Adrenal gland (tissue), 12 donors: ENCODE results near the gene GBA3. TPM values are rescaled to one million over a fixed set of nuclear protein-coding genes. Genes with fewer than 3 reads are reported as not detected.

Experiments used
- DNase-seq, 7 donors: peaks; one replicate each; pipeline ENCODE4 v3.0.0-alpha.2; 2019 to 2020
- H3K27ac ChIP-seq, 5 donors: fragments of 200-600 bp; sonication (generic) in 4 of 5; 1 replicate in 3 of 5; 2 replicates in 2 of 5; pipeline versions ENCODE4 v1.5.1 to v1.8.0; 2016 to 2020; ENCODE audit warnings: mild to moderate bottlenecking in 1 of 5
- H3K27me3 ChIP-seq: fragments of 200-600 bp; 2 replicates; pipeline ENCODE4 v1.8.0; 2021
- H3K36me3 ChIP-seq, 2 donors: fragments of 200-600 bp; replicated peaks in 1 of 2; 1 replicate in 1 of 2; 2 replicates in 1 of 2; pipeline versions ENCODE4 v1.5.1 to v1.8.0; 2018 to 2022
- H3K4me1 ChIP-seq, 2 donors: fragments of 200-600 bp; replicated peaks in 1 of 2; 1 replicate in 1 of 2; 2 replicates in 1 of 2; pipeline versions ENCODE4 v1.5.1 to v1.8.0; 2018 to 2021
- H3K4me3 ChIP-seq, 4 donors: fragments of 200-600 bp; sonication (generic) in 3 of 4; one replicate each; pipeline ENCODE4 v1.5.1; 2016 to 2018
- H3K9me3 ChIP-seq, 3 donors: fragments of 200-600 bp; sonication (generic) in 1 of 3; replicated peaks in 1 of 3; 1 replicate in 2 of 3; 2 replicates in 1 of 3; pipeline versions ENCODE4 v1.5.1 to v1.8.0; 2016 to 2021
- POLR2A ChIP-seq, 2 donors: fragments of 450-650 bp; IDR thresholded peaks; one replicate each; pipeline ENCODE4 v1.6.1; 2017; ENCODE audit warnings: antibody characterized with exemption in 2 of 2, mild to moderate bottlenecking in 2 of 2, moderate library complexity in 1 of 2
- WGBS, 4 donors: extraction: QIAGEN DNeasy Blood & Tissue Kit in 2 of 4; methylation state at CpG; one replicate each; pipeline versions ENCODE4 v1.1.5 to v1.1.7; 2013 to 2017; 5-methylcytosine and 5-hydroxymethylcytosine counted together
- intact Hi-C, 2 donors: fragments of 100-400 bp; cut with DNase I; formaldehyde crosslinking; loops; one replicate each; pipeline versions ENCODE4 v1.14.1 to v1.15.0; 2022 to 2023
- polyA plus RNA-seq, 3 donors: library from polyadenylated mRNA; stranded (reverse); fragments of 200-250 nt in 2 of 3; fragments of 350-450 nt in 1 of 3; fragmentation: Illumina TruSeq in 1 of 3; extraction: RNeasy Lipid Tissue Mini Kit (QIAGEN cat#74804) in 1 of 3; gene quantifications; one replicate each; pipeline ENCODE4 v1.2.3, GENCODE V29; 2013 to 2014
- total RNA-seq, 9 donors: library from RNA; depleted of rRNA in 4 of 9; stranded (reverse); fragments of >200 nt in 4 of 9; fragments of 120-200 nt in 1 of 9; fragmentation: NEBNext Ultra II Directional in 1 of 9; extraction: Animal tissue kit (Norgen Biotek cat#: 25700) in 1 of 9; gene quantifications; one replicate each; pipeline versions ENCODE4 v1.1.0 to v1.2.4, GENCODE V29; 2013 to 2023
- TF ChIP-seq, protein P1 (sequence below), 6 experiments: fragments of 450-650 bp in 4 of 6; fragments of 200-600 bp in 2 of 6; sonication (generic) in 1 of 6; IDR thresholded peaks; 1 replicate in 5 of 6; 2 replicates in 1 of 6; pipeline versions ENCODE4 v1.5.1 to v1.8.0; 2016 to 2021; ENCODE audit warnings: antibody characterized with exemption in 6 of 6, mild to moderate bottlenecking in 2 of 6, moderate library complexity in 1 of 6
- donor health status: healthy with polysubstance abuse.
- donor health status: Bipolar disorder and iron deficiency.
- donor health status: DM: yes; HTN: yes; CAD: no.
- donor health status: DM: no; HTN: no; CAD: no.
- donor health status: DM: no; HTN: no; CAD: no.
- donor health status: DM: yes; HTN: yes; CAD: no.

GBA3 gene
- total and polyA plus RNA-seq, 12 donors = 0.07 to 0.45 (median 0.15) TPM; not detected in 6

DNA sequence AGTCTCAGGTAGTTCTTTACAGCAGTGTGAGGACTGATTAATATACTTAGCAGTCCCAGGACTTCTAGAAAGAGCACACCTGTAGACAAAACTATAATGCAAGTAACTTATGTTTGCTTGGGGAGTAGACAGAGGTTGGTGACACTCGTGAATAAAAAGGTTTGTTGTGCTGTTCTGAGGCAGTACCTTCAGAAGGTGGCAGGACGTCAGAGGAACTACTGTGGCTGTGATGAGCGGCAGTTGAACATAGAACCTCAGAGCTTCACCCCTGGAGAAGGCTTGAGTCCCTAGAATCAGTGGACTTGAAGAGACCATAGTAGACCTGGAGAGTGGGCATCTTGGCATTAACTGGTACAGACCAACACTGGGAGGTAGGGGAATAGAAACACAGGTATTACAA, 3.3 kb upstream of the GBA3 start:
- intact Hi-C loops = loop anchor here in 1 of 2 donors (10.0 kb wide), 1 partner anchor 885 kb away; no protein-coding TSS in a partner anchor

GRCh38 chr4:22695029-22695428, 2.3 kb downstream of the GBA3 start:
- 87 to 100% (median 93%) methylated on average over 1 of the region's 1 CpG for WGBS, 4 donors
- DNase-seq = no peak
- H3K4me3 ChIP-seq = no peak overlapping the region
- H3K27me3 ChIP-seq = no peaks in the 10 kb centered on the region
- H3K27ac ChIP-seq = no peak overlapping the region
- H3K9me3 ChIP-seq = no peaks in the 10 kb centered on the region
- no peaks in the 10 kb centered on the region for H3K36me3 ChIP-seq
- intact Hi-C loops = no loop called here
- TF ChIP-seq, protein P1, sequence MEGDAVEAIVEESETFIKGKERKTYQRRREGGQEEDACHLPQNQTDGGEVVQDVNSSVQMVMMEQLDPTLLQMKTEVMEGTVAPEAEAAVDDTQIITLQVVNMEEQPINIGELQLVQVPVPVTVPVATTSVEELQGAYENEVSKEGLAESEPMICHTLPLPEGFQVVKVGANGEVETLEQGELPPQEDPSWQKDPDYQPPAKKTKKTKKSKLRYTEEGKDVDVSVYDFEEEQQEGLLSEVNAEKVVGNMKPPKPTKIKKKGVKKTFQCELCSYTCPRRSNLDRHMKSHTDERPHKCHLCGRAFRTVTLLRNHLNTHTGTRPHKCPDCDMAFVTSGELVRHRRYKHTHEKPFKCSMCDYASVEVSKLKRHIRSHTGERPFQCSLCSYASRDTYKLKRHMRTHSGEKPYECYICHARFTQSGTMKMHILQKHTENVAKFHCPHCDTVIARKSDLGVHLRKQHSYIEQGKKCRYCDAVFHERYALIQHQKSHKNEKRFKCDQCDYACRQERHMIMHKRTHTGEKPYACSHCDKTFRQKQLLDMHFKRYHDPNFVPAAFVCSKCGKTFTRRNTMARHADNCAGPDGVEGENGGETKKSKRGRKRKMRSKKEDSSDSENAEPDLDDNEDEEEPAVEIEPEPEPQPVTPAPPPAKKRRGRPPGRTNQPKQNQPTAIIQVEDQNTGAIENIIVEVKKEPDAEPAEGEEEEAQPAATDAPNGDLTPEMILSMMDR (IDR thresholded peaks at IDR 0.05) = no peak
- no peak for TF ChIP-seq POLR2A (IDR thresholded peaks at IDR 0.05)
- no peaks in the 10 kb centered on the region for H3K4me1 ChIP-seq

More for the DNA sequence above, 3.3 kb upstream of the GBA3 start:
- no peaks in the 10 kb centered on the region for H3K9me3 ChIP-seq
- no peaks in the 10 kb centered on the region for H3K4me1 ChIP-seq
- DNase-seq = no peak
- 76 to 83% (median 77%) methylated on average over 3 of the region's 3 CpGs for WGBS, 4 donors
- H3K27me3 ChIP-seq = no peaks in the 10 kb centered on the region
- TF ChIP-seq, protein P1 (IDR thresholded peaks at IDR 0.05) = no peak
- TF ChIP-seq POLR2A (IDR thresholded peaks at IDR 0.05) = no peak
- no peaks in the 10 kb centered on the region for H3K36me3 ChIP-seq
- no peak overlapping the region for H3K4me3 ChIP-seq
- H3K27ac ChIP-seq = no peak overlapping the region

DNA sequence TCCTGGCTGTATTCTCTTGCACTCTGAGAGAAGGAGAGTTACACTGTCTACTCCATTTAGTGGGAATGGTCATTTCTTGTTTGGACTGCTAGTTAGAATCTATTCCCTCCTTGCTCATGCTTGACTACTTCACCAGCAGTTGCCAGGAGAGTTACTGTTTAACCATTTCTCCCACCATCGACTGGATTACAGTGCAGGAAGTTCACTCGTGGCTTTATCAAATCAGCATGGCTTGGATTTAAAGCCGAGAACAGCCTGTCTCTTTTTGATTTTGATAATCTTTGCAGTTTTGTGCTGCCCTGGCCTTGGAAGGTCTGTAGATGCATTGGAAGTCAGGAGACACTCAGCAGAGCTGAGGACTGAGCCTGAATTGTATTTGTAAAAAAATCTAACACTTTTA, 3.2 kb downstream of the GBA3 start:
- H3K4me3 ChIP-seq = no peak overlapping the region
- WGBS, 4 donors = 35 to 42% (median 38%) methylated on average over 3 of the region's 3 CpGs
- H3K27me3 ChIP-seq = no peaks in the 10 kb centered on the region
- H3K4me1 ChIP-seq = no peaks in the 10 kb centered on the region
- TF ChIP-seq POLR2A (IDR thresholded peaks at IDR 0.05) = no peak
- TF ChIP-seq, protein P1 (IDR thresholded peaks at IDR 0.05) = no peak
- H3K36me3 ChIP-seq = no peaks in the 10 kb centered on the region
- intact Hi-C loops = no loop called here
- no peak overlapping the region for H3K27ac ChIP-seq
- no peak for DNase-seq
- H3K9me3 ChIP-seq = no peaks in the 10 kb centered on the region

- Histone ChIP-seq H3K9me3 (no peaks in the 10 kb centered on the region), H3K4me3 (no peak overlapping the region), H3K36me3 (no peaks in the 10 kb centered on the region), H3K27ac (no peak overlapping the region), H3K27me3 (no peaks in the 10 kb centered on the region), H3K4me1 (no peaks in the 10 kb centered on the region)
- WGBS, 4 donors = 68 to 77% (median 72%) methylated on average over 6 of the region's 6 CpGs
- intact Hi-C loops = no loop called here
- TF ChIP-seq, protein P1 (IDR thresholded peaks at IDR 0.05) = no peak
- TF ChIP-seq POLR2A (IDR thresholded peaks at IDR 0.05) = no peak
- no peak for DNase-seq
Observed at GRCh38 chr4:22703912-22704311, 11.2 kb downstream of the GBA3 start.
